T1000 (cell line): ENCODE results near the gene NELFB.

Source experiments
- DNase-seq: peaks from one replicate; lab custom pipeline; 2025; ENCODE audit warnings: mixed read lengths; lab: John Stamatoyannopoulos, UW

The NELFB gene

DNA sequence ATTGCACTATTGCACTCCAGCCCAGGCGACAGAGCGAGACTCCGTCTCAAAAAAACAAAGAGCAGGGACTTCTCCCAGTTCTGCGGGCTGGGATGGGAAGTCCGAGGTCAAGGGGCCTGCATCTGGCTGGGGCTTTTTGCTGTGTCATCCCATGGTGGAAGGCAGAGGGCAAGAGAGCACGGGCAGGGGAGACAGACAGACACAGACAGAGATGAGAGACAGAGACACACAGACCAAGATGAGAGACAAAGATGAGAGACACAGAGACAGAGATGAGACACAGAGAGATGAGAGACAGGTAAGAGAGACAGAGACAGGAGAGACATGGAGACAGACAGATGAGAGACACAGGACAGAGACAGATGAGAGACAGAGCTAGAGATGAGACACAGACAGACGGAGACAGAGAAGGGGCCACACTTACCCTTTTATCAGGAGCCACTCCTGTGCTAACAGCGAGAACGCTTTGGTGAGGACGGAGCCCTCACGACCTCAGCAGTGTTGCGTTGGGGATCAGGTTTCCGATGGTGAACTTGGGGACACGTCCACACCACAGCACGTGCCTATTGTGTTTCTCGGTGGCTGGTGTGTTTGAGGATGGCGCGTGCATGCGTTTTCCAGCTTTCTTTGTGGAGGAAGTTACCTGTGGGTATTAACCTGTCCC, 13.5 kb downstream of the NELFB start:
- no peak for DNase-seq

- no peak for DNase-seq
Measured at GRCh38 chr9:137269231-137269772, 14.2 kb downstream of the NELFB start.

DNA sequence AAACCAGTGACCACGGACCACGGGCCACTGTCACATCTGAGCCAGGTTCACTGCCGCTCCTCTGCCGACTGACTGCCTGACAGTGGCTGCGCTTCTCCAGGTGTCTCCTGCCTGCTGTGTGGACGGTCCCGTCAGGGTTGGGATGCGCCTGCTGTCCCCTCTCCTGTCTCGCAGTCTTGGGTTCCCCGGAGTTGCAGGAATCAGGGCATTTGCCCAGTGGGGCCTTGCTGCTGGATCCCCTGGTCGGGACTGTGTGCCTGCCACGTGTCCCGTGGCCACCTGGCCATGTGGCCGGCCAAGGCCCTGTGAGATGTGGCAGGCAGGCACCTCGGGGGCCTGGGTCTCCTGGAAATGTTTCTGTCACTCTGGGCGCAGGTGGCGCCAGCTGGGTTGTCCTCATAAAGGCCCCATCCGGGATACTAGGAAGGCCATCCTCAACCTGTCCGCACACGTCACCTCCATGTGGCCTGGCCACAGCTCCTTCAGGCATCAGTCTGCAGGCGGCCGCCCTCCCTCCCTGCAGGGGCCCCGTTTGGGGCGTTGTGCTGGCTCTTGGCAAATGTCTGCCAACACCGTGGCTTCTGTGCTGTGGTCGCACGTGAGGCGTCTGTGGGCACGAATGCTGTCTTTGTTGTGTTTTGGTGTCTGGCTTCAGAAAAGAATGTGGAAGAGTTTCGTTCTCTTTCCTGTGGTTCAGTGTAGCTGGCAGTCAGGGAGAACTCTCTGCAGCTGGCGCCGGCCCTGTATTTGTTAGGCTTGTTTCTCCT, 16.0 kb downstream of the NELFB start:
- DNase-seq: no peak

DNA sequence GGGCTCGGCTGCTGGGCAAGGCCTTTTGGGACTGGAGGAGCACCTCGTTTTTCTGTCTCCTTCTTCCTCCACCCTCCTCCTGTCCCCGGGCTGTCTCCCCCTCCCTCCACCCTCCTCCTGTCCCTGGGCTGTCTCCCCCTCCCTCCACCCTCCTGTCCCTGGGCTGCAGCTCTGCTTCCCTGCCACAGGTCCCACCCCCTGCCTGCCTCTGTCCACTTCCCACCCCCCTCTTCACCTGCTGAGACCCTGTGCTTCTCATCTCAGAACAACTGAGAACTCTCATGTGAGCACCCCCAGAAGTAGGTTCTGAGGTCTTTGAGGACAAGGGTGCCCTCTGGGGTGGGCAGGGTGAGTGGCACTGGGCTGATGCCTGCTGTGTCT, 16.6 kb downstream of the NELFB start:
- DNase-seq: no peak

DNA sequence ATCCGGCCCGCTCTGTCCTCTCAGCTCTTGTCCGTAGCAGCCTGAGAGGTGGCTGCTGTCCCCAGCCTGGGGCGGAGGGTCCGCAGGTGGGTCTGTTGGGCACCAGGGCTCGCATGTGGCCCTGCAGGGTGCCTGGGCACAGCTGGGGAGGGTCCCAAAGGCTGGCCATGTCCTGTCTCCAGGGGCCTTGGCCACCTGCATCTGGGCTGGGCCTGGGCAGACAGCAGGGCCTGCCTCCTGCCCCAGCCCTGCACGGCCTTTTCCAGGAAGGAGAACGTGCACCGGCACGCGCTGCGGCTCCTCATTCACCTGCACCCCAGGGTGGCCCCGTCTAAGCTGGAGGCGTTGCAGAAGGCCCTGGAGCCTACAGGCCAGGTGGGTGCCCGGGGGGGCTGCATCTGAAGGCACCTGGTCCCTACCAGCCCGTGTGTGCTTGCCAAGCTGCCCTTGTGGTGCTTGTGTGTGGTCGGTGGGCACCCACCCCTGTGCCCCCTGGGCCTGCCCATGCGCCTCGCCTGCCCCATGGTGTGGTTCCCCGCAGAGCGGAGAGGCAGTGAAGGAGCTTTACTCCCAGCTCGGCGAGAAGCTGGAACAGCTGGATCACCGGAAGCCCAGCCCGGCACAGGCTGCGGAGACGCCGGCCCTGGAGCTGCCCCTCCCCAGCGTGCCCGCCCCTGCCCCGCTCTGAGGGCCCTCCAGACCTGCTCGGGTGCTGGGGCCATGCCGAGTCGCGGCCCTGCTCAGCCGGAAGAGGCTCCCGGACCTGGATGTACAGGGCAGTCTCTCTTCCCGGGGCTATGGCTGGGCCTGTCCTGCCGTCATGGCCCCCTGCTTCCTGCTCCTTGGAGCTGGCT, 17.3 kb downstream of the NELFB start:
- no peak for DNase-seq

DNA sequence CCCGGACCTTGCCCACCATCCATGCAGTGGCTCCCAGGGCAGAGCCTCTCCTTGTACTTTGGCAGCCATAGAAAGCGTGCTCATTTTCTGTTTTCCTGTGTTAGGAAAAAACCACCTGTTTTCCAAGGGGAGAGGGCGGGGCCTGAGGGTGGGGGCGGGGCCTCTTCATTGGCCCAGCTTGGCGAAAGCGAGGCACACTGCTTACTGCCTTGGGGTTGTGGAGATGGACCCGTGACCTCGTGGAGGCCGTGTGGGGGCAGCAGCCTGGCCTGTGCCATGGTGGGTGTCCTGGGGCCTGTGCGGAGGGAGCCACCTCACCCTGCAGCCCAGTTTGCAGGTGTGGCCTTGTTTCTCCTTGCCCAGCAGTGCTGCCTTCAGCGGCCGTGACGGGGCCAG, 18.0 kb downstream of the NELFB start:
- DNase-seq: no peak

DNA sequence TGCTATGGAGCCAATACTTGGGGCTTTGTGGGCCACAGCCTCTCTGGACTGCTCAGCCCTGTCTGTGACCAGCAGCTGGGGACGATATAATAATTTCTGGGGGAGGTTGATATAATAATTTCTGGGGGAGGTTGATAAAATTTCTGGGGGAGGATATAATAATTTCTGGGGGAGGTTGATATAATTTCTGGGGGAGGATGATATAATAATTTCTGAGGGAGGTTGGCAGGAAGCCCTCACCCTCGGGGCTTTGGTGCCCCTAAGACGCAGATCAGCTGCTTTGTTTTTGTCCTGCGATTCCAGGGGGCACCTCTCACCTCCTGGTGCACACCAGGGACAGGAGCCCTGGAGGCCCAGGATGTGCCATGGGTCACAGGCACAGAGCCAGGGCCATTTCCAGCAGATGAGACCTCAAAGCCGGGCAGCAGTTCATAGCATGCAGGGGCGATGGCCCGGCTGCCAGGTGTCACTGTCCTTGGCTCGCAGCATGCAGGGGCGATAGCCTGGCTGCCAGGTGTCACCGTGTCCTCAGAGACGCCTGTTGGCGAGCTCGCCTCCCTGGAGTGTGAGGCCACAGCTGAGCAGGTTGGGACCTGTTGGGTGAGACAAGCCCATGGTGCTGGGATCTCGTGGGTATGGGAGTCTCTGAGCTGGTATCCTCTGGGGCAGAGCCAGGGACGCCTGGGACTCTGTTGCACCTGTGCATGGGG, 18.6 kb downstream of the NELFB start:
- no peak for DNase-seq

DNA sequence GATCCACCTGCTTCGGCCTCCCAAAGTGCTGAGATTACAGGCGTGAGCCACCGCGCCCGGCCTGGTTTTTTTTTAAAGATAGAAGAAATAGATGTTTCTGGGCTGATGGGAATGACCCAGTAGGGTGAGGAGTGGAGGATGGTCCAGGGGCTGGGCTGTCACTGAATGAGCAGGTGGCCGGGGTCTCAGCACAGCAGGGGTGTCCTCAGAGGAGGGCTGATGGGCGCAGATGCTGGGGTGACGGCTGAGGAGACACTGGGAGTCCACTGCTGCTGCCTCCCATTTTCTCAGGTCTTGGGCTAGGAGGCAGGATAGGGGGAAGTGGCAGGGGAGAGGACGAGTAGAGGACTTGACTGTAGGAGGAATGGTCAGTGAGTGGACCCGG, 20.1 kb downstream of the NELFB start:
- no peak for DNase-seq

DNA sequence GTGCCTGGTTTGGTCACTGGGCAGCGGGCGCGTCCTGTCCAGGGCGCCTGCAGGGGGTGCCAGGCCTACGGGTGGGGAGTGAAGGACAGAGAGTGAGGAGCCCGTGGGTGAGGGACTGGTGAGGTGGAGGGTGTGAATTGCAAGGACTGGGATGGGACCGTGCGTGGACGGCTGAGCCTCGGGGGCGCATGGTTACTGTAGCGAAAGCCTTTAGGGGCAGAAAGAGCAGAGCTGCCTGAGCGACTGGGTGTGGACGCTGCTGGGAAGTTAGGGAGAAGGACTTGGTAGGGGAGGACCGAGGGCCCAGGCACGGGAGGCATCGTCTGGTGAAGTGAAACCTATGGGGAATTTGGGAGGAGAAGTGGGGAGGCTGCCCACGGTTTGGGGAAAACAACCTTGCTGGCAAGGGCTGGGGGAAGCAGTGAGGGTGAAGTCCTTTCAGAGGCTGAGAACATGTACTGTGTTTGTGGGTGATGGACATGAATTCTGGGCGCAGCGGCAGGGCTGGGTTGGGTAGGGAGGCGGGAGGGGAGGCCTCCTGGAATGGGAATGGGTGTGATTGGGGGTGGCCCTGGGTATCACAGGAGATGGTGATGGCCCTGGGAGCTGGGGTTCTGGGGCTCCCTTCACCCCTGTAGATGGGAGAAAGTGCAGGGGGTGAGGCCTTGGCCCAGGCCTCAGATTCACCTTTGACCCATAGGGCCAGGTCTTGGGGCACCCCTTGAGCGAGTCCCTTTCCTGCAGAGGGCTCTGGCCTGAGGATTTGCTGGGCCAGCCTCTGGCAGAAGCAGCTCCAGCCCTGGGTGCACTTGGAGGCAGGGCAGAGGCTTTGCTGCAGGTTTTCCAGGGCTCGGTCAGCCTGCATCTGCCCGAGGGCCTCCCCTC, 20.7 kb downstream of the NELFB start:
- DNase-seq: no peak

- DNase-seq: no peak
Measured at GRCh38 chr9:137276473-137277328, 21.6 kb downstream of the NELFB start.

DNA sequence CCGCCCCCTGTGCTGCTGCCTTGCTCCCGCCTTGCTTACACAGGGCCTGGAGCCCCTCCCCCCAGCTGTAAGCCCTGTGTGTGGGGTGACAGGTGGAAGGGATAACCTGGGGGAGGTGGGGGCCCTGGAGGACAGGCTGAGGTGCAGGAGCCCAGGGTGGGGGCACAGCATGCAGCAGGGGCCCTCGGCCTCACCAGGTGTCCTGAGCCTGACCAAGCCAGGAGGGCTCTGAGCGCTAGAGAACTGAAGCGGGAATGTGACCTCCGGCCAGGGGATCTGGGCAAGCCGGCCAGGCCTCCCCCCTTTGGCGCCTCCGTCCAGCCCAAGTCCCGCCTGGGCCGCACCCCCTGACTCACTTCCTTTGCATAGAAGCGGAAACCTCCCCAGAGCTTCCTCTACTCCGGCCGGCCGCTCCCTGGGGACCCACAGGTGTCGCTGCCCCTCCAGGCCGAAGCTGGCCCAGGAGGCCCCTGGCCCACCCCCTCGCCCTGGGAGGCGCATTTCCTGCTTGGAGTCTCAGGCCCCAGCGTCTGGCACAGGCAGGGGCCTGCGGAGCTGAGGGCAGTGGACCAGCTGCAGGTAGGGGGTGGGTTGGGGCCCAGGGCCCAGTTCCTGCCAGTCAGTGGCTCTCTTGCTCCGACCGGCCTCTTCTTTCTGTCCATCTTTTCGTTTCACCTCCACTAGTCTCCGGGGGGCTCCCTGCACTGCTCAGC, 22.4 kb downstream of the NELFB start, which contains the start of gene TOR4A:
TOR4A (plus strand) TSS at position 398 of the 713 bp plus-strand sequence. CDS start 964 bp downstream, outside the sequence.
- DNase-seq: peak; percentile 50

- no peak for DNase-seq
Measured at GRCh38 chr9:137278061-137278701, 23.1 kb downstream of the NELFB start.

DNA sequence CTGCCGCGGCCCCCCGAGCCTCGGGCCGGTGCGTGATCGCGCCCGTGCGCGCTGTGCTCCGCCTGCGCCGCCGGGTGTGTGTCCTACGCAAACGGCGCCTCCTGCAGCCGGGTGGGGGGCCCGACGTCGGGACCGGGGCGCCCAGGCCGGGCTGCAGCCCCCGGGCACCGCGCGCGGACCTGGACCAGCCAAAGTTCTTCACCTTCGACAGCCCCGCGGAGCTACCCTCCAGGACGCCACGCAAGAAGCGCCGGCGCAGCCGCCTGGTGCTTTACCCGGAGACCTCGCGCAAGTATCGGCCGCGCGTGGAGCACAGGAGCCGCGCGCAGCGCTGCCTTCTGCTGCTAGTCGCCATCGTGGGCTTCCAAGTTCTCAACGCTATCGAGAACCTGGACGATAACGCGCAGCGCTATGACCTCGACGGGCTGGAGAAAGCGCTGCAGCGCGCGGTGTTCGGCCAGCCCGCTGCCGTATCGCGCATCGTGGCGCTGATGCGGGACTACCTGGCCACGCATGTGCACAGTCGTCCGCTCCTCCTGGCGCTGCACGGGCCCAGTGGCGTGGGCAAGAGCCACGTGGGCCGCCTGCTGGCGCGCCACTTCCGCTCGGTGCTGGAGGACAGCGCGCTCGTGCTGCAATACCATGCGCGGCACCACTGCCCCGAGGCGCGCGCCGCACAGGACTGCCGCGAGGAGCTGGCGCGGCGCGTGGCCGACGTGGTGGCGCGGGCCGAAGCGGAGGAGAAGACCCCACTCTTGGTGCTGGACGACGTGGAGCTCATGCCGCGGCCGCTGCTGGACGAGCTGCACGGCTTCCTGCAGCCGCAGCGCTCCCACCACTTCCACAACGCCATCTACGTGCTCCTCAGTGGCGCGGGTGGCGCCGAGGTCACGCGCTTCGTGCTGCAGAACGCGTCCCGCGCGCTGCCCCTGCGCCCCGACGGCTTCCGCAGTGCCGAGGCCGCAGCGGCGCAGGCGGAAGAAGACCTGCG, 23.9 kb downstream of the NELFB start:
- no peak for DNase-seq

DNA sequence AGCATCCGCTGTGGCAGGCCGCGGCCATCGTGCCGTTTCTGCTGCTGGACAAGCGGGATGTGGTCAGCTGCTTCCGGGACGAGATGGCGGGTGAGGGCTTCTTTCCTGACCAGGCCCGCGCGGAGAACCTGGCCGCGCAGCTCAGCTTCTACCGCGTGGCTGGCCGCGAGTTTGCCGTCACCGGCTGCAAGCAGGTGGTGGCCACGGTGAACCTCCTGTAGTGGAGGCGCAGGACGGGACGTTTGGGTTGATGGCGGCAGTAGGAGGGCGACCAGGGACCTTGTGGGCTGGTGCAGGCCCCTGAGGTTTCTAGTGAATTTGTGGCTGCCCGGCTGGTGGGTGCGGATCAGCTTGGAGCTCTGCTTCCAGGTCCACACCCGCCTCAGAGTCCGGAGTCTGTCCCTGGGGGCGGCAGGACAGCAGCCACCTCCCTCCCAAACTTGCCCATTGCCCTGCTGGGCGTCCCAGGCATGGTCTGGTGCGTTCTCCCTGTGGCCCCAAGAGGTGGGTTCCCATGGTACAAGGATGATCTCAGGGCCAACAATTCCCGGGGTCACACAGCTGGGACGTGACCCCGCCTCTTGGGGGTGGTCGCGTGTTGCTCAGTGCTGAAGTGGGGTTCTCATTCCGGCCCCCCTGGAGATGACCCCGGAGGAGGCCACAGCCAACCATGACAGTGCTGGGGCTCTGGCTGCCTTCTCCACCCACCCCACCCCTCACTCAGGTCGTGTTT, 24.8 kb downstream of the NELFB start:
- no peak for DNase-seq

- DNase-seq: no peak
Measured at GRCh38 chr9:137280474-137281344, 25.6 kb downstream of the NELFB start.
